GM12801 (cell line): ENCODE data around the gene ADAP1.

Source experiments
- TF ChIP-seq, protein P1 (sequence below): IDR thresholded peaks from one replicate; pipeline ENCODE4 v1.5.1; 2011; ENCODE audit warnings: control low read depth; ENCODE audit not compliant: insufficient read length; ENCODE audit errors: extremely low read depth

The ADAP1 gene

DNA sequence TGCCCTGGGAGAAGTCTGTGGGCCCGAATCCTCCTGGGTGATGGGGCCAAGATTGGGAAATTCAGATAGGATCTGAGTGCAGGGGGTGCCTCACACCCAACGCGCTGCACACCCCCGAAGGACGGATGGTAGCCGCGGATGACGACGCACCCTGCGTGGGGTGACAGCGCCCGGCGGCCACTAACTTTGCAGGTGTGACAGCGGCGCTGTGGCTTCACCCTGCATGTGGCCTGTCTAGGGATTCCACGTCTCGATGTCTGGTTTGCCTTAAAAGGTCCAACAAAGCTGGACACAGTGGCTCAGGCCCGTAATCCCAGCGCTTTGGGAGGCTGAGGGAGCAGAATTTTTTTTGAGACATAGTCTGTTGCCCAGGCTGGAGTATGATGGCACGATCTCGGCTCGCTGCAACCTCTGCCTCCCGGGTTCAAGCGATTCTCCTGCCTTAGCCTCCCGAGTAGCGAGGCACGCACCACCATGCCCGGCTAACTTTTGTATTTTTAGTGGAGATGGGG is 18.6 kb downstream of the ADAP1 start:
- TF ChIP-seq, protein P1, sequence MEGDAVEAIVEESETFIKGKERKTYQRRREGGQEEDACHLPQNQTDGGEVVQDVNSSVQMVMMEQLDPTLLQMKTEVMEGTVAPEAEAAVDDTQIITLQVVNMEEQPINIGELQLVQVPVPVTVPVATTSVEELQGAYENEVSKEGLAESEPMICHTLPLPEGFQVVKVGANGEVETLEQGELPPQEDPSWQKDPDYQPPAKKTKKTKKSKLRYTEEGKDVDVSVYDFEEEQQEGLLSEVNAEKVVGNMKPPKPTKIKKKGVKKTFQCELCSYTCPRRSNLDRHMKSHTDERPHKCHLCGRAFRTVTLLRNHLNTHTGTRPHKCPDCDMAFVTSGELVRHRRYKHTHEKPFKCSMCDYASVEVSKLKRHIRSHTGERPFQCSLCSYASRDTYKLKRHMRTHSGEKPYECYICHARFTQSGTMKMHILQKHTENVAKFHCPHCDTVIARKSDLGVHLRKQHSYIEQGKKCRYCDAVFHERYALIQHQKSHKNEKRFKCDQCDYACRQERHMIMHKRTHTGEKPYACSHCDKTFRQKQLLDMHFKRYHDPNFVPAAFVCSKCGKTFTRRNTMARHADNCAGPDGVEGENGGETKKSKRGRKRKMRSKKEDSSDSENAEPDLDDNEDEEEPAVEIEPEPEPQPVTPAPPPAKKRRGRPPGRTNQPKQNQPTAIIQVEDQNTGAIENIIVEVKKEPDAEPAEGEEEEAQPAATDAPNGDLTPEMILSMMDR = no peak

DNA sequence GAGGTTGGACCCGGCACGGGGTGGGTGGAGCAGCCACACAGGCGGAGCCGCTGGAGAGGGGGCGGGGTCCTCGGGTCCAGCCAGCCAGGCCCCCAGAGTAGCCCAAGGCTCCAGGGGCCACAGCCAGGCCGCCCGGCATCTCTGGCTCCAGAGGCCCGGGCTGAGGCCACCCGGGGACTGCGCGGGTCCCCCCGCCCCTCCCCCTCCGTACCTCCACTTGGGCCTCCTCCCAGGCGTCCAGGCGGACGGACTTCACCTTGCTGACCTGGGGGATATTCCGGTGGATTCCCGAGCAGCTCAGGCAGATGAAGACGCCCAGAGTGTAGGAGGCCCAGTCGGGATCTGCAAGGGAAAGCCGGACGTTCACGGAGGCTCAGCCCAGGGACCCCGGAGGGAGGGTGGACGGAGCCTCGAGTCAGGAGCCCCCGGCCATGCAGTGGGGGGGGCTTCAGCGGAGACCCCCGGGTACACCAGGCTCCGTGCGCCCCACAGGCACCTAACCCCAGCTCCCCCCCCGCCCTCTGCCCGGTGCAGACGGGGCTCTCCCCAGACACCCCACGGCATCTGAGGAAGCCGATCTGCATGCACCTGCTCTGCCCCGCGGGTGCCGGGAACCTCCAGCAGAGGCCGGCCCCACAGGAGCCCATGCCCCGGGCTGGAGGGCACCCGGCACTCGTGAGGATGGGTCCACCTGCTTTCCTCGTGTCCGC is 19.2 kb downstream of the ADAP1 start:
- TF ChIP-seq, protein P1 = no peak

DNA sequence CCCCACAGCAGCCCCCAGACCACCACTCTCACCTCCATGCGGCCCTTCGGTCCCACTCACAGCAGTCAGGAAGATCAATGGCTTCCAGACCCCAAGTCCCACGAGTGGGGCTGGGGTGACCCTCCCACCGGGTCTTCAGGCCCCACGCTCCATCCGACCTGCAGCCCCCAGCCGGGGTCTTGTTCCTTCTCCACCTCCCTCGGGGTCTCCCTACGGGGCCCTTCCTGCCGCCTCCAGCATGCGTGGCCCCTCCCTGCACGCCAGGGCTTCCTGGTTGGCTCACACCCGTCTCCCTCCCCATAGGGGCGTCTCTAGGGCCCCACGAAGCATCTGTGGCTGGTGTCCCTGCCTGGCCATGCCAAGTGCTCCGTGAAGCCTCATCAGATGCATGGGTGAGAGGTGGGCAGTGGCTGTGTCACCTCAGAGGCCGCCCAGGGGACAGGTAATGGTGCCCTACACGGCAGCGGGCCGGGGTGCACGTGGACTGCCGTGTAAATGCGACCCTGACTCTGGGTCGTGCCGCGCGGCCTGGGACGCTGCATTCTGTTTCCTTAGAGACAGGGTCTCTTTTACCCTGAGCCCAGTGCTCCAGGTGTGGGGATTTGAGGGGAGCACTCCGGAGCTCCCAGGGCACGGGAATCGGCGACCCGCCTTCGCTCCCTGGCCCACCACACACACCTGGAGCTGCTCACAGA is 19.9 kb downstream of the ADAP1 start:
- TF ChIP-seq, protein P1 = no peak

DNA sequence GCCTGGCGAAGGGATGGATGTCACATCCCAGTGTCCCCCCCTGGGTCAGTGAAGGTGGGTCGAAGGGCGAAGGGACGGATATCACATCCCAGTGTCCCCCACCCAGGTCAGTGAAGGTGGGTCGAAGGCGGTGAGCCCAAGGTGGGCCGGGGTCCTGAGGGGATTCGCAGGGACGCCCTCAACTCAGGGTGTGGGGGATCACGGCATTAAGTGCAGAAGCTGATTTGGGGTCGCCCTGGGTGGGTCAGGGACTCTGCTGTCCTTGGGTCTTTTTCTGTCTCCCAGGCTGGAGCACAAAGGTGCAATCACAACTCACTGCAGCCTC is 21.9 kb downstream of the ADAP1 start:
- TF ChIP-seq, protein P1 = no peak

DNA sequence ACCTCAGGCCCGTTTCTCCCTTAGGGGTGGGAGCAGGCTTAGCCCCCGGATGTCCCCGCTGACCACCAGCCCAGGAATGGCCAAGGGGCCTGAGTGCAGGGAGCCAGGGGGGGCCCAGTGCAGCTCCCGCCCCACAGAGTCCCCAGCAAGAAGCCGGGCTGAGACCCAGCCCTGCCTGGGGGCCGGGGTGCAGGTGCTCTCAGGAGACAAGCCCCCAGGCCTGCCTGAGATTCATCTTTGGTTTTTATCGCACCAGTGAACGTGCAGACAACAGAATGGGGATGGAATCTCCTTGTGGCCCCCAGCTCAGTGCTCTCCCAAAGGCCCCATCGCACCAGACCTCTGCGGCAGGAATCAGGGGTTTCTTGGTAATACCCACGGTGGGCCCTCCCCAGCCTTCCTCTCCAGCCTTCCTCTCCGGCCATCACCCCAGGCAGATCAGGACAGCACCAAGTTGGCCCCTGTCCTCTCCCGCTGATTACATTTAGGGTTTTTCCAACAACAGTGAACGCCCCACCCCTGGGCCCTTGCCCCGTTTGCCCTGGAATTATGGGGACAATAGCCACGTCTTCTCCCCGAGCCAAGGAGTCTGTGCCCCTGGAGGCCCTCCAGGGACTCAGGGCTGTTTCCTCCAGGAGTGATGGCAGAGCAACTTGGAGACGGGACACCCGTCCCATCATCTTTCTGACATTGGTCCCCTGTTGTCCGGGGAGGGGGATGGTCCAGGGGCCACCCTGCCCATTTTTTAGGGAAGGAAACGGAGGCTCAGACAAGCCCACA is 22.4 kb downstream of the ADAP1 start:
- TF ChIP-seq, protein P1 = no peak

DNA sequence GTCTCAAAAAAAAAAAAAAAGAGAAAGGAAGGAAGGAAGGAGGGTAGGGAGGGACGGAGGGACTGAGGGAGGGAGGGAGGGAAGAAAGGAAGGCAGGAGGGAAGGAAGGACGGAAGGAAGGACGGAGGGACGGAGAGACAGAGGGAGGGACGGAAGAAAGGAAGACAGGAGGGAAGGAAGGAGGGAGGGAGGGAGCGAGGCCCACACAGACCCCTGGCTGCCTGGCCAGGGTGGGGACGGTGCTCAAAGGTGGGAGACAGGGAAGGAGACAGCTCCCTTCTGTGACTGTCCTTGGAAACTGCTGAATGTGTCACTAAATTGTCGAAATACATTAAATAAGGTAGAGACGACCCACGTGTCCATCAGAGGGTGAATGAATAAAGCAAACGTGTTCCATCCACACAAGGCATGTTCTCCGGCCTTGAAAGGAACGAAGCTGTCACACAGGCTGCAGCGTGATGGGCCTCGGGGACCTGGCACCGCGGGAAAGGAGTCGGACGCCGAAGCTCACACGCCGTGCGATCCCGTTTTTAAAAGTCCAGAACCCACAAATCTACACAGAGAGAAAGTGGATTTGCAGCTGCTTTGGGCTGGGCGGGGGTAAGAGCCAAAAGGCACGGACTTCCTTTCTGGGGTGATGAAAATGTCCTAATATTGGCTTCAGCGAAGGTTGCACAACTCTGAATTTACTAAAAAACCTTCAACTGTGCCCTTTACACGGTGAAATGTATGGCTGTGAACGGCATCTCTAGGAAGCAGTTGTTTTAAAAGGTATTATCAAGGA is 23.3 kb downstream of the ADAP1 start:
- TF ChIP-seq, protein P1 = no peak
